MM.1S (cell line): Measurements from ENCODE around the gene AUTS2.

Experiments
- DNase-seq: peaks from one replicate; pipeline ENCODE4 v3.0.0-alpha.2; 2015
- H2AFZ ChIP-seq: fragments of 300-600 bp; sonication (generic); 2 replicates; pipeline ENCODE4 v1.6.0; 2016; ENCODE audit warnings: antibody characterized with exemption, low read length
- H3F3A ChIP-seq: fragments of 300-600 bp; sonication (generic); 2 replicates; pipeline ENCODE4 v1.6.1; 2016; ENCODE audit warnings: mild to moderate bottlenecking, antibody characterized with exemption, low read length, moderate library complexity, mixed read lengths; ENCODE audit not compliant: insufficient read depth
- H3K27ac ChIP-seq: fragments of 300-600 bp; sonication (generic); 2 replicates; pipeline ENCODE4 v1.5.1; 2016; ENCODE audit warnings: mild to moderate bottlenecking, low read length
- H3K27me3 ChIP-seq: fragments of 300-600 bp; sonication (generic); replicated peaks from 2 replicates; pipeline ENCODE4 v1.6.0; 2016; ENCODE audit warnings: low read length; ENCODE audit not compliant: insufficient read depth
- H3K36me3 ChIP-seq: fragments of 300-600 bp; sonication (generic); replicated peaks from 2 replicates; pipeline ENCODE4 v1.6.1; 2016; ENCODE audit warnings: mild to moderate bottlenecking, low read length, mixed read lengths; ENCODE audit not compliant: insufficient read depth
- H3K4me1 ChIP-seq: fragments of 300-600 bp; sonication (generic); 2 replicates; pipeline ENCODE4 v1.6.1; 2016; ENCODE audit warnings: low read length, mixed read lengths
- H3K4me2 ChIP-seq: fragments of 300-600 bp; sonication (generic); 2 replicates; pipeline ENCODE4 v1.6.0; 2016; ENCODE audit warnings: low read depth, low read length
- H3K4me3 ChIP-seq: fragments of 300-600 bp; sonication (generic); 2 replicates; pipeline ENCODE4 v1.5.1; 2016; ENCODE audit warnings: low read length, mixed read lengths
- H3K79me2 ChIP-seq: fragments of 300-600 bp; sonication (generic); 2 replicates; pipeline ENCODE4 v1.6.1; 2016; ENCODE audit warnings: mixed run types, low read length, mixed read lengths
- H3K9ac ChIP-seq: fragments of 300-600 bp; sonication (generic); 2 replicates; pipeline ENCODE4 v1.6.1; 2016; ENCODE audit warnings: low read length, mixed read lengths
- H3K9me2 ChIP-seq: fragments of 300-600 bp; sonication (generic); replicated peaks from 2 replicates; pipeline ENCODE4 v1.6.1; 2016; ENCODE audit warnings: mild to moderate bottlenecking, low read length, mixed read lengths; ENCODE audit not compliant: insufficient read depth
- H3K9me3 ChIP-seq: fragments of 300-600 bp; sonication (generic); replicated peaks from 2 replicates; pipeline ENCODE4 v1.6.1; 2016; ENCODE audit warnings: mild to moderate bottlenecking, low read length, mixed read lengths; ENCODE audit not compliant: insufficient read depth
- H4K20me1 ChIP-seq: fragments of 300-600 bp; sonication (generic); 2 replicates; pipeline ENCODE4 v1.6.1; 2016; ENCODE audit warnings: mild to moderate bottlenecking, low read length, moderate library complexity, mixed read lengths; ENCODE audit not compliant: insufficient read depth
- EZH2 ChIP-seq: fragments of 300-600 bp; sonication (generic); optimal IDR thresholded peaks from 2 replicates; pipeline ENCODE3; 2017; ENCODE audit warnings: low read depth, mild to moderate bottlenecking, antibody characterized with exemption, low read length, mixed read lengths
- EZH2phosphoT487 ChIP-seq: fragments of 300-600 bp; sonication (generic); IDR thresholded peaks from 2 replicates; pipeline ENCODE4 v1.6.1; 2018; ENCODE audit warnings: antibody characterized with exemption, low read length
- TF ChIP-seq, protein P1 (sequence below): fragments of 300-600 bp; sonication (generic); IDR thresholded peaks from 2 replicates; pipeline ENCODE4 v1.5.1; 2016; ENCODE audit warnings: antibody characterized with exemption, low read length, mixed read lengths

AUTS2 gene

DNA sequence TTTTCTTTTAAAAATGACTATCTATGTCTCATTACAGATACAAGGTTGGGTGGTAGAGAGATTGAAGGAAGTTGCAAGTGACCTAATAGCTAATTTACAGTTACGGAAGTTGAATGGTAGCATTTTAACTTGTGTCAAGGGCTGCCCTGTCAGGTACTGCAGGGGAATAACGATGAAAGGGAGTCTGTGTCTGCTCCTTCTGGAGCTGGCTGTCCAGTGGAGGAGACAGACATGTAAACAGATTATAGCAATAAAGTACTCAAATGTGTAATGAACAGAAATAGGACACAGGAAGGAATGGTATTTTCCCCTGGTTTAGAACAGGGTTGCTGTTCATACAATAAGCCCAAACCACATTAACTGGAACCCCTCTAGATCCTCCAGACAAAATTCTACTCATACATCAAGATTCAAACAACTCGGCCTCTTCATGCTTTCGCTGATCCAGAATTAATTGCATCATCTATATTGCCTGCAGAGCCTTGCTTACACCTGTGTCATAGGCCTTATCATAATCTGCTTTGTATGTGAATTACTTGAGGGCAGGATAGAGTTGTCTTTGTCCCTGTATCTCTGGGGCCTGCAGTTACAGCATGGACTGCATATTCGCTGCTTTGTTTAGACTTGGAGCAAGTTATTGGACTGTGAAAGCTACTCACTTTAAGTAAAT is 42.8 kb downstream of the AUTS2 start:
- H2AFZ ChIP-seq: no peak overlapping the region
- no peaks in the 10 kb centered on the region for H4K20me1 ChIP-seq
- no peaks in the 10 kb centered on the region for H3F3A ChIP-seq
- no peaks in the 10 kb centered on the region for H3K36me3 ChIP-seq
- no peaks in the 10 kb centered on the region for H3K9me2 ChIP-seq
- H3K4me1 ChIP-seq: no peaks in the 10 kb centered on the region
- TF ChIP-seq EZH2phosphoT487 (no peak), EZH2 (no peak)
- TF ChIP-seq, protein P1, sequence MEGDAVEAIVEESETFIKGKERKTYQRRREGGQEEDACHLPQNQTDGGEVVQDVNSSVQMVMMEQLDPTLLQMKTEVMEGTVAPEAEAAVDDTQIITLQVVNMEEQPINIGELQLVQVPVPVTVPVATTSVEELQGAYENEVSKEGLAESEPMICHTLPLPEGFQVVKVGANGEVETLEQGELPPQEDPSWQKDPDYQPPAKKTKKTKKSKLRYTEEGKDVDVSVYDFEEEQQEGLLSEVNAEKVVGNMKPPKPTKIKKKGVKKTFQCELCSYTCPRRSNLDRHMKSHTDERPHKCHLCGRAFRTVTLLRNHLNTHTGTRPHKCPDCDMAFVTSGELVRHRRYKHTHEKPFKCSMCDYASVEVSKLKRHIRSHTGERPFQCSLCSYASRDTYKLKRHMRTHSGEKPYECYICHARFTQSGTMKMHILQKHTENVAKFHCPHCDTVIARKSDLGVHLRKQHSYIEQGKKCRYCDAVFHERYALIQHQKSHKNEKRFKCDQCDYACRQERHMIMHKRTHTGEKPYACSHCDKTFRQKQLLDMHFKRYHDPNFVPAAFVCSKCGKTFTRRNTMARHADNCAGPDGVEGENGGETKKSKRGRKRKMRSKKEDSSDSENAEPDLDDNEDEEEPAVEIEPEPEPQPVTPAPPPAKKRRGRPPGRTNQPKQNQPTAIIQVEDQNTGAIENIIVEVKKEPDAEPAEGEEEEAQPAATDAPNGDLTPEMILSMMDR: no peak
- H3K9ac ChIP-seq: no peak overlapping the region
- H3K9me3 ChIP-seq: no peaks in the 10 kb centered on the region
- H3K79me2 ChIP-seq: no peaks in the 10 kb centered on the region
- no peaks in the 10 kb centered on the region for H3K27me3 ChIP-seq
- H3K4me3 ChIP-seq: no peak overlapping the region
- no peak overlapping the region for H3K4me2 ChIP-seq
- no peak overlapping the region for H3K27ac ChIP-seq
- no peak for DNase-seq

DNA sequence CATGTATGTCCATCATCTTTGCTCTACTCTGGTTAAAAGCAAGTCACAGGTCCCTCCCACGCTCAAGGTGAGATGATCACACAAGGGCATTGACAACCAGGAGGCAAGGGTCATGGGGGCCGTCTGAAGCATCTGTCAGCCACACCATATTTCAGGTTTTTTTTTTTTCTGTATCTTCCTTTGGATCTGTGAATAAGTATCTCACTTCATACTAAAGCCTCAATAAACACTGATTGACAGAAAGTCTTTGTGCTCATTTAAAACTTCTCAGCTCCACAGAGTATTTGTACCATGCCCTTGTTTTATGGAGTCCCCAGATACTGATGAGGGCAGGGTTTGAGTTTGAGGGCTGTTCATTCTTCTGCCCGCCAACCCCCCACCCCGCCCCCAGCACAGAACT is 45.0 kb downstream of the AUTS2 start:
- no peak overlapping the region for H3K4me3 ChIP-seq
- no peak overlapping the region for H2AFZ ChIP-seq
- H3K4me2 ChIP-seq: no peak overlapping the region
- H3K79me2 ChIP-seq: no peaks in the 10 kb centered on the region
- H3K4me1 ChIP-seq: no peaks in the 10 kb centered on the region
- no peaks in the 10 kb centered on the region for H3K27me3 ChIP-seq
- no peaks in the 10 kb centered on the region for H4K20me1 ChIP-seq
- DNase-seq: no peak
- no peaks in the 10 kb centered on the region for H3K9me2 ChIP-seq
- no peak overlapping the region for H3K27ac ChIP-seq
- no peak for TF ChIP-seq EZH2phosphoT487
- TF ChIP-seq, protein P1: no peak
- no peak for TF ChIP-seq EZH2
- H3K9ac ChIP-seq: no peak overlapping the region
- H3F3A ChIP-seq: no peaks in the 10 kb centered on the region
- H3K9me3 ChIP-seq: no peaks in the 10 kb centered on the region
- H3K36me3 ChIP-seq: no peaks in the 10 kb centered on the region

DNA sequence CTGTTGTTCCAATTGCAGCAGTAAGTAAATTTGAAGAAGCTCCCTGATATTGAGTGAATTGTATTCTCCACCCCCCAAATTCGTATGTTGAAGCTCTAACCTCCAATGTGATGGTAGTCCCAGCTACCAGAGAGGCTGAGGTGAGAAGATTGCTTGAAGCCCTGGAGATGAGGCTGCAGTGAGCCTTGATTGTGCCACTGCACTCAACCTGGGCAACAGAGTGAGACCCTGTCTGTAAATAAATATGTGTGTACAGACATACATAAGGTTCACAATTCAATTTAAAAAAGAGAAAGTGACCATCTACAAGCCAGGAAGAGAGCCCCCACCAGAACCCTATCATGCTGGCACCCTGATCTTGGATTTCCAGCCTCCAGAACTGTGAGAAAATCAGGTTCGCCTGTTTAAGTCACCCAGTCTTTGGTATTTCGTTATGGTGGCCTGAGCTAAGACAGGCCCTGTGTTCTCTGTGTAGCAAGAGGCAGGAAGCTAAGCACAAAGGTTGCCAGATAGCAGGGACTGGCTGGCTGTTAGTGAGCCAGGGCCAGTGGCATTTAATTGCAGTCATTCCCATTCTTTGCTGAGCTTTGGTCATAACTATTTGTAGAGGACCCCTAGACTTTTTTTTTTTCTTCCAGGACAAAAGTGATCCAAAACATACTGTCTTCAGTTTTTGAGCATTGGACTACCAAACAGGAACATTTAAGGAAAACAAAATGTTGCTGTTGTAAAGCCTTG is 45.6 kb downstream of the AUTS2 start:
- H3K4me1 ChIP-seq: no peaks in the 10 kb centered on the region
- no peaks in the 10 kb centered on the region for H3K79me2 ChIP-seq
- no peaks in the 10 kb centered on the region for H3K9me2 ChIP-seq

More for the DNA sequence above, 45.6 kb downstream of the AUTS2 start:
- no peaks in the 10 kb centered on the region for H4K20me1 ChIP-seq
- DNase-seq: no peak
- H3K27me3 ChIP-seq: no peaks in the 10 kb centered on the region
- no peaks in the 10 kb centered on the region for H3K36me3 ChIP-seq
- no peaks in the 10 kb centered on the region for H3K9me3 ChIP-seq
- H3K4me2 ChIP-seq: no peak overlapping the region
- H3K9ac ChIP-seq: no peak overlapping the region
- H3K27ac ChIP-seq: no peak overlapping the region
- no peak overlapping the region for H3K4me3 ChIP-seq
- no peaks in the 10 kb centered on the region for H3F3A ChIP-seq
- TF ChIP-seq EZH2: no peak
- TF ChIP-seq EZH2phosphoT487: no peak
- TF ChIP-seq, protein P1: no peak
- H2AFZ ChIP-seq: no peak overlapping the region
